ENCODE results near the gene NCMAP.

Gene NCMAP

DNA sequence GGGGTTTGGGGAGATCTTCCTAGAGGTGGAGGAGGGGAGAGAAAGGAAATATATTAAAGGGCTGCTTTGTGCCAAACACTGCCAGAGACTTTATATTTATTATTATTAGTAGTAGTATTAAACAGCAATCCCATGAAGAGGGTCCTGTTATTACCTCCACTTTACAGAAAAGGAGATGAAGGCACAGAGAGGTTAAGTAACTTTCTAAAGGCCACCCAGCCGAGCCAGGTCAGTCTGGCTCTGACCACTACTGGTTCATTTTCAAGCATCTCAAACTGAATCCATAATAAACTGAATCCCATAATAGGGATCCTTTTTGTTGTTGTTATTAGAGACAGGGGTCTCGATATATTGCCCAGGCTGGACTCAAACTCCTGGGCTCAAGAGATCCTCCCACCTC is 12.6 kb downstream of the NCMAP start:
- H3K4me1 ChIP-seq (ENCODE audit: low read depth, poor library complexity, severe bottlenecking), result no peaks in the 10 kb centered on the region
- TF ChIP-seq, protein P1, sequence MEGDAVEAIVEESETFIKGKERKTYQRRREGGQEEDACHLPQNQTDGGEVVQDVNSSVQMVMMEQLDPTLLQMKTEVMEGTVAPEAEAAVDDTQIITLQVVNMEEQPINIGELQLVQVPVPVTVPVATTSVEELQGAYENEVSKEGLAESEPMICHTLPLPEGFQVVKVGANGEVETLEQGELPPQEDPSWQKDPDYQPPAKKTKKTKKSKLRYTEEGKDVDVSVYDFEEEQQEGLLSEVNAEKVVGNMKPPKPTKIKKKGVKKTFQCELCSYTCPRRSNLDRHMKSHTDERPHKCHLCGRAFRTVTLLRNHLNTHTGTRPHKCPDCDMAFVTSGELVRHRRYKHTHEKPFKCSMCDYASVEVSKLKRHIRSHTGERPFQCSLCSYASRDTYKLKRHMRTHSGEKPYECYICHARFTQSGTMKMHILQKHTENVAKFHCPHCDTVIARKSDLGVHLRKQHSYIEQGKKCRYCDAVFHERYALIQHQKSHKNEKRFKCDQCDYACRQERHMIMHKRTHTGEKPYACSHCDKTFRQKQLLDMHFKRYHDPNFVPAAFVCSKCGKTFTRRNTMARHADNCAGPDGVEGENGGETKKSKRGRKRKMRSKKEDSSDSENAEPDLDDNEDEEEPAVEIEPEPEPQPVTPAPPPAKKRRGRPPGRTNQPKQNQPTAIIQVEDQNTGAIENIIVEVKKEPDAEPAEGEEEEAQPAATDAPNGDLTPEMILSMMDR (conservative IDR thresholded peaks at IDR 0.05; ENCODE audit: low read depth, low read length), result no peak
- no peak overlapping the region for H3K27ac ChIP-seq
- no peak overlapping the region for H2AFZ ChIP-seq (ENCODE audit: low read depth)
- no peaks in the 10 kb centered on the region for H4K20me1 ChIP-seq (ENCODE audit: insufficient read depth)
- no peaks in the 10 kb centered on the region for H3K36me3 ChIP-seq (ENCODE audit: insufficient read depth)
- no peaks in the 10 kb centered on the region for H3K79me2 ChIP-seq (ENCODE audit: insufficient read depth, low read depth)
- no peak overlapping the region for H3K4me3 ChIP-seq (IDR thresholded peaks at IDR 0.05; ENCODE audit: insufficient read depth, low read depth, low read length)
- H3K4me2 ChIP-seq, result no peak overlapping the region
- H3K9ac ChIP-seq, result no peak overlapping the region
- H3K27me3 ChIP-seq (ENCODE audit: insufficient read depth, low read depth), result no peaks in the 10 kb centered on the region

DNA sequence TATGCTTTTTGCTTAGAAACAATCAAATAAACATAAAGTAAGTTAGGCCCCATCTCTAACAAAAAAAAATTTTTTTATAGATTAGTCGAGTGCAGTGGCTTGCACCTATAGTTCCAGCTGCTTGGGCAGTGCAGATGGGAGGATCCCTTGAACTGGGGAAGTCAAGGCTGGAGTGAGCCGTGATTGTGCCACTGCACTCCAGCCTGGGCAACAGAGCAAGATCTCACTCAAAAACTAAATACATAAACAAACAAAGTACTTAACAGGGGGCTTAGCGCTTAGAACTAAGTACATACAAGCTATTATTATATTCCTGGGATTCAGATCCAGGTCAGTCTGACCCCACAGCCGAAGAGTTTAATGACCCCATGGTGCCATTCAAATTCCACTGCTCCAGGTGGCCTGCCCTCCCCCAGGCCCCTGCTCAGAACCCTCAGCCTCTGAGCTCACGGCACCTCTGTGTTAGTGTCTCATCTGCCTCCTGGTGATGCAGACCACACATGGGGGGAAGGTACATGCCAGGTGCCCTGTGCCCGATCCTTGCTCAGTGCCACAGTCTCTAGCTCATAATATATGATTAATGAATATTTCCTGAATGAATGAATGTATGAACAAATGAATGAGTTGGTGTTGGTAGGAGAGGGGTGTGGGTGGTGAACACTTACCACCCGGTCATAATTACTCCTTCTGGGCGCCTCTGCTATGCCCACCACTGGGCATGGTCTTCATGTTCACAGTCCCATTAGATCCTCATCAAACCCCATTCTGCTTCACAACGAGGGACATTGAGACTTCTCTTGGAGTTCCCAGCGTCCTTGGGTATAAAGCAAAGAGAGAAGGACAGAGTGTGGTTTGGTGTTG is 14.6 kb downstream of the NCMAP start:
- Histone ChIP-seq H3K79me2 (ENCODE audit: insufficient read depth, low read depth) (no peaks in the 10 kb centered on the region), H4K20me1 (ENCODE audit: insufficient read depth) (no peaks in the 10 kb centered on the region), H3K4me1 (ENCODE audit: low read depth, poor library complexity, severe bottlenecking) (no peaks in the 10 kb centered on the region), H3K27ac (no peak overlapping the region), H3K27me3 (ENCODE audit: insufficient read depth, low read depth) (no peaks in the 10 kb centered on the region), H3K4me3 (IDR thresholded peaks at IDR 0.05; ENCODE audit: insufficient read depth, low read depth, low read length) (no peak overlapping the region), H3K4me2 (no peak overlapping the region), H3K9ac (no peak overlapping the region), H3K36me3 (ENCODE audit: insufficient read depth) (no peaks in the 10 kb centered on the region), H2AFZ (ENCODE audit: low read depth) (no peak overlapping the region)
- TF ChIP-seq, protein P1 (conservative IDR thresholded peaks at IDR 0.05; ENCODE audit: low read depth, low read length), result no peak

DNA sequence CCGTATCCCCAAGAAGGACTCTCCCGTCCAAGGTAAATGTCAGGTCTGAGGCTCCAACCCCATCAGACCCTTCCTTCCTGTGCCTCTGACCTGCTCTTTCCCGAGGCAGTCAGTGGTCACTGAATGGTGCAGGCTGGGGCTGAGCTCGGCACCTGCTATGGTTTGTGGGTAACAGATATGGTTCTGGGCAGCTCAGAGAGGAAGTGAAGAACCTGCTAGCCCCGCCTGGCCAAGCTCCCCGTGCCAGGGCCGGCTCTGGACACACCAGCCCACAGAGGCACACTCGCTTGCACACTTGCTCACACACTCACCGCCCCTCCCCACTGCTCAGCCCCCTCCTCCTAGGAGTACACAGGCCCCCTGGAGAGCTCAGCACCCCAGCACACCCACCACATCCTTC is 16.4 kb downstream of the NCMAP start:
- H3K27me3 ChIP-seq (ENCODE audit: insufficient read depth, low read depth), result no peaks in the 10 kb centered on the region
- H3K36me3 ChIP-seq (ENCODE audit: insufficient read depth), result no peaks in the 10 kb centered on the region
- no peak overlapping the region for H3K4me2 ChIP-seq
- no peak overlapping the region for H3K4me3 ChIP-seq (IDR thresholded peaks at IDR 0.05; ENCODE audit: insufficient read depth, low read depth, low read length)
- no peaks in the 10 kb centered on the region for H4K20me1 ChIP-seq (ENCODE audit: insufficient read depth)
- H3K79me2 ChIP-seq (ENCODE audit: insufficient read depth, low read depth), result no peaks in the 10 kb centered on the region
- H3K9ac ChIP-seq, result no peak overlapping the region
- H2AFZ ChIP-seq (ENCODE audit: low read depth), result no peak overlapping the region
- H3K27ac ChIP-seq, result no peak overlapping the region
- TF ChIP-seq, protein P1 (conservative IDR thresholded peaks at IDR 0.05; ENCODE audit: low read depth, low read length), result no peak
- H3K4me1 ChIP-seq (ENCODE audit: low read depth, poor library complexity, severe bottlenecking), result no peaks in the 10 kb centered on the region

DNA sequence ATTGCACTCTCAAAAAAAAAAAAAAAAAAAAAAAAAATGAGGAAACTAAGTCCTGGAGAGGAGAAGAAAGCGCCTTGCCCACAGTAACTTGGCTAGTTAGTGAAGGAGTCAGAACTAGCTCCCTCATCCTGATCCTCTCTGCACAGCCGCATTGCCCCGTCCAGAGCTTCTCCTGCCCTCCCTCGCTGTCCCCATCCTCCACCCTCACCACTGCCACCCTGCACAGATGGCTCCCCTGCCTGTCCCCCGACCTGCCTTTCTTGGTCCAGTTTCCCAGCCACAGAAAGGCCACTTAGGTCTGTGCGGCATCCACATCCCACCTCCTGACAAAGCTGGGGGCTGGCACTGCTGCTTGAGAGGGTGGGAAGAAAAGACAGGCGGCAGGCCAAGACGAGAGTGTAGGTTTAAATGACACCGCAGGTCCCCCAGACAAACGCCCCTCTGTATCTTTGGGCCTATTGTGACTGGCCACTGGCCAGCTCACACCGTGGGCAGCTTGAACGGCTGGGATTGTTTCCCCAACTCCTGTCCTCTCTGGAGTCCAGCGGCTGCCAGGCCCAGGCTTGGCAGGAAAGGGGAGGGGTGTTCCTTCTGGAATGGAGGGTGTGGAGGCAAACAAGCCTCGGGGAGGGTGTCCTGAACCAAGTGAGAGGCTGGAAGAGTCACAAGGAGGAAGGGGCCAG is 20.2 kb downstream of the NCMAP start:
- Histone ChIP-seq H3K4me3 (IDR thresholded peaks at IDR 0.05; ENCODE audit: insufficient read depth, low read depth, low read length) (no peak overlapping the region), H3K4me2 (no peak overlapping the region), H4K20me1 (ENCODE audit: insufficient read depth) (no peaks in the 10 kb centered on the region), H3K36me3 (ENCODE audit: insufficient read depth) (no peaks in the 10 kb centered on the region), H3K27me3 (ENCODE audit: insufficient read depth, low read depth) (no peaks in the 10 kb centered on the region), H3K27ac (no peak overlapping the region), H3K9ac (no peak overlapping the region), H3K79me2 (ENCODE audit: insufficient read depth, low read depth) (no peaks in the 10 kb centered on the region), H2AFZ (ENCODE audit: low read depth) (no peak overlapping the region), H3K4me1 (ENCODE audit: low read depth, poor library complexity, severe bottlenecking) (no peaks in the 10 kb centered on the region)
- TF ChIP-seq, protein P1 (conservative IDR thresholded peaks at IDR 0.05; ENCODE audit: low read depth, low read length), result no peak

Measured in KMS-11 (cell line).